ENCODE results near the gene FER1L5.

Gene FER1L5

DNA sequence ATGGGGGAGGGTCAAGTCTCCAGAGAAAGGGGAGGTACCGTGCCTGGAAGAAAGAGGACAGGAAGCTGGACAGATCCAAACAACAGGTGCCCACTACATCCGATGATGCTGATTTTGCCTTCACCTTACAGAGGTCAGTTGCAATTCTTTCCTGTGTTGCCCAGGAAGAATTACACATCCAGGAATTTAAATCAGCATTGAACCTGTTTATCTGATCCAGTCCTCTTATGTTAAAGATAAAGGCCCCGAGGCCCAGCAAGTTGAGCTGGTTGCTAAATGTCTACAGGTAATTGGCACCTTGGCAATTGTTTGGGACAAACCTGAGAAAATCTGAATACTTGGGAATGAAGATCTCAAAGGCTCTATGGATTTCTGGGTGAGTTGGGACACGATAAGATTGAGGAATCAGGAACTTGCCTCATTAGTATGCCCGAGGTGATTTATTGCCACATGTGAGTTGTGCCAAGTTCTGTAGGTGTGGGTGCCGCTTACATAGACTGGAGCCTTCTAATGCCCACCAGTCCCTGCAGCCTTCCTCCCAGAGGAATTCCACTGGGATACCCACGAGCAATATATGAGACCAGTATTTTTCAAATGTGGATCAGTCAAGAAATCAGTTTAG is 111.2 kb downstream of the FER1L5 start:
- DNase-seq, result no peak

DNA sequence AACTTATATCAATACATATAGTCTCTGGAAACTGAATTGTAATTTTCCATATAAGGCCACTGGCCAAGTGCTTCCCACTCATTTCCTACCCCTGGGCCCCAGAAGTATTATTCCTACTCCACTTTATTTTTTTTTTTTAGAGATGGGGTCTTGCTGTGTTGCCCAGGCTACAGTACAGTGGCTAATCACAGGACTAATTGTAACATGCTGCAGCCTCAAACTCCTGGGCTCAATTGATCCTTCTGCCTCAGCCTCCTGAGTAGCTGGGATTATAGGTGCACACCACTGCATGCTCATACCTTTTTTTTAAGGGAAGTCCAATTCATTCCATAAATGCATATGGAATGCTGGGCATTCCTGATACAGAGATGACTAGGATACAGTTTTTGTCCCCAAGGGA is 111.8 kb downstream of the FER1L5 start:
- no peak for DNase-seq
